HG03558 (cell line): ENCODE results near the gene SERPINA6.
"Not testable (repeated sequence)": the region's sequence is repeated elsewhere in the genome, so short reads cannot be mapped to it uniquely, and the experiment has no call there.

Experiments
- ATAC-seq: cut with Tn5 transposase; IDR thresholded peaks from one replicate; pipeline ENCODE4 v1.9.1; 2021; ENCODE audit warnings: moderate number of reproducible peaks; ENCODE audit not compliant: unreplicated experiment; ENCODE audit errors: extremely low read depth

Gene SERPINA6

GRCh38 chr14:94355191-94355794 is 32.2 kb upstream of the SERPINA6 start:
- ATAC-seq: no peak

- ATAC-seq: no peak
Measured at GRCh38 chr14:94354638-94355185, 31.6 kb upstream of the SERPINA6 start.

GRCh38 chr14:94354190-94354589 is 31.1 kb upstream of the SERPINA6 start:
- ATAC-seq: not testable (repeated sequence)

GRCh38 chr14:94349276-94349675 is 26.1 kb upstream of the SERPINA6 start:
- ATAC-seq: no peak

GRCh38 chr14:94348836-94349235 is 25.7 kb upstream of the SERPINA6 start:
- ATAC-seq: no peak

GRCh38 chr14:94346841-94347240 is 23.7 kb upstream of the SERPINA6 start:
- no peak for ATAC-seq

GRCh38 chr14:94346065-94346786 is 23.1 kb upstream of the SERPINA6 start:
- ATAC-seq: not testable (repeated sequence)

GRCh38 chr14:94345344-94346064 is 22.4 kb upstream of the SERPINA6 start:
- no peak for ATAC-seq

GRCh38 chr14:94344389-94344788 is 21.3 kb upstream of the SERPINA6 start:
- ATAC-seq: no peak

GRCh38 chr14:94343238-94344005 is 20.3 kb upstream of the SERPINA6 start:
- ATAC-seq: no peak

- no peak for ATAC-seq
Measured at GRCh38 chr14:94342334-94342934, 19.3 kb upstream of the SERPINA6 start.

- no peak for ATAC-seq
Measured at GRCh38 chr14:94341656-94342333, 18.7 kb upstream of the SERPINA6 start.

GRCh38 chr14:94340533-94340932 is 17.4 kb upstream of the SERPINA6 start:
- ATAC-seq: no peak

GRCh38 chr14:94338023-94338422 is 14.9 kb upstream of the SERPINA6 start:
- no peak for ATAC-seq

- ATAC-seq: no peak
Measured at GRCh38 chr14:94337274-94337673, 14.1 kb upstream of the SERPINA6 start.

GRCh38 chr14:94334872-94335271 is 11.7 kb upstream of the SERPINA6 start:
- ATAC-seq: no peak

- no peak for ATAC-seq
Measured at GRCh38 chr14:94332587-94332986, 9.5 kb upstream of the SERPINA6 start.

GRCh38 chr14:94332063-94332583 is 9.0 kb upstream of the SERPINA6 start:
- ATAC-seq: no peak

- no peak for ATAC-seq
Measured at GRCh38 chr14:94331462-94331861, 8.3 kb upstream of the SERPINA6 start.
